Activated naive CD8-positive, alpha-beta T cell treated with anti-CD3 and anti-CD28 coated beads, Interleukin-2, amount 10 ng/mL, durations not matched to agents 7 days and 5 days (primary cell): Measurements from ENCODE around the gene CCDC34. TPM values are rescaled to one million over a fixed set of nuclear protein-coding genes. Genes with fewer than 3 reads are reported as not detected.

Experiments used
- ATAC-seq: fragments of 150-1000 bp; cut with Tn5 transposase; one replicate; pipeline ENCODE4 v1.10.0; 2021; ENCODE audit warnings: low read depth, moderate library complexity
- POLR2A ChIA-PET: fragments of 350-600 bp; sonication (Branson Sonifier 250); formaldehyde crosslinking; loops from one replicate; lab custom pipeline; 2021; ENCODE audit warnings: antibody characterized with exemption; lab: Charles Lee
- DNase-seq: peaks from one replicate; pipeline ENCODE4 v3.0.0; 2021
- H3K27ac Mint-ChIP-seq: one replicate; pipeline ENCODE4 v1.8.0; 2022; ENCODE audit warnings: mild to moderate bottlenecking, mixed read lengths
- H3K27me3 Mint-ChIP-seq: one replicate; pipeline ENCODE4 v1.8.0; 2022; ENCODE audit warnings: mild to moderate bottlenecking, moderate library complexity, mixed read lengths
- H3K36me3 Mint-ChIP-seq: one replicate; pipeline ENCODE4 v1.8.0; 2021; ENCODE audit warnings: mild to moderate bottlenecking, mixed read lengths
- H3K4me1 Mint-ChIP-seq: one replicate; pipeline ENCODE4 v1.8.0; 2021; ENCODE audit warnings: mixed read lengths
- H3K4me3 Mint-ChIP-seq: one replicate; pipeline ENCODE4 v1.8.0; 2022; ENCODE audit warnings: mild to moderate bottlenecking, moderate library complexity, mixed read lengths
- H3K9me3 Mint-ChIP-seq: one replicate; pipeline ENCODE4 v1.8.0; 2021; ENCODE audit warnings: mixed read lengths
- total RNA-seq, 2 experiments: library from RNA; stranded (reverse); gene quantifications; one replicate each; pipeline ENCODE4 v1.2.3, GENCODE V29; 2021

Gene CCDC34
- total RNA-seq = 10 to 100 TPM; 15.9 to 18.0 TPM

- POLR2A ChIA-PET = interaction anchor here (1.1 to 1.4 kb wide), 2 partner anchors 8 to 11 kb away, joined by 3 read pairs; no protein-coding TSS in a partner anchor
- H3K4me1 Mint-ChIP-seq = peaks cover 36% of the 10 kb centered on the region
- peak; percentile 94 for DNase-seq
- no peaks in the 10 kb centered on the region for H3K27me3 Mint-ChIP-seq
- H3K9me3 Mint-ChIP-seq = no peaks in the 10 kb centered on the region
- H3K36me3 Mint-ChIP-seq = no peaks in the 10 kb centered on the region
- peak within 1 kb of the TSS; percentile 91 for H3K4me3 Mint-ChIP-seq
- ATAC-seq = peak; percentile 100
- peak within 1 kb of the TSS; percentile 81 for H3K27ac Mint-ChIP-seq
Measured at GRCh38 chr11:27362749-27363575, at the start of gene CCDC34. Gene CCDC34, minus strand, starts transcription at chr11:27363215. Its CDS starts 21 bp downstream, at chr11:27363194.

GRCh38 chr11:27412192-27412691 is 49.2 kb upstream of the CCDC34 start:
- Mint-ChIP-seq H3K4me3 (no peak overlapping the region), H3K4me1 (no peaks in the 10 kb centered on the region), H3K36me3 (no peaks in the 10 kb centered on the region), H3K9me3 (no peaks in the 10 kb centered on the region), H3K27me3 (peaks cover 6% of the 10 kb centered on the region), H3K27ac (no peak overlapping the region)
- POLR2A ChIA-PET = no interaction called here
- no peak for ATAC-seq
- no peak for DNase-seq

GRCh38 chr11:27411328-27411727 is 48.3 kb upstream of the CCDC34 start:
- Mint-ChIP-seq H3K27ac (no peak overlapping the region), H3K36me3 (no peaks in the 10 kb centered on the region), H3K9me3 (no peaks in the 10 kb centered on the region), H3K27me3 (peaks cover 4% of the 10 kb centered on the region), H3K4me1 (no peaks in the 10 kb centered on the region), H3K4me3 (no peak overlapping the region)
- no peak for ATAC-seq
- DNase-seq = no peak
- POLR2A ChIA-PET = interaction anchor here (0.5 kb wide), 1 partner anchor 71 kb away, joined by 4 read pairs; no protein-coding TSS in a partner anchor

- H3K4me1 Mint-ChIP-seq = no peaks in the 10 kb centered on the region
- DNase-seq (no peak), ATAC-seq (no peak)
- no peak overlapping the region for H3K27ac Mint-ChIP-seq
- H3K27me3 Mint-ChIP-seq = peaks cover 4% of the 10 kb centered on the region
- POLR2A ChIA-PET = no interaction called here
- H3K9me3 Mint-ChIP-seq = no peaks in the 10 kb centered on the region
- no peaks in the 10 kb centered on the region for H3K36me3 Mint-ChIP-seq
- H3K4me3 Mint-ChIP-seq = no peak overlapping the region
Measured at GRCh38 chr11:27410272-27410671, 47.3 kb upstream of the CCDC34 start.

GRCh38 chr11:27409742-27410141 is 46.7 kb upstream of the CCDC34 start:
- Mint-ChIP-seq H3K27ac (no peak overlapping the region), H3K36me3 (no peaks in the 10 kb centered on the region), H3K27me3 (peaks cover 4% of the 10 kb centered on the region), H3K4me1 (no peaks in the 10 kb centered on the region), H3K4me3 (no peak overlapping the region), H3K9me3 (no peaks in the 10 kb centered on the region)
- no peak for ATAC-seq
- POLR2A ChIA-PET = no interaction called here
- no peak for DNase-seq

- Mint-ChIP-seq H3K9me3 (no peaks in the 10 kb centered on the region), H3K36me3 (no peaks in the 10 kb centered on the region), H3K4me1 (no peaks in the 10 kb centered on the region), H3K4me3 (no peak overlapping the region), H3K27me3 (peaks cover 2% of the 10 kb centered on the region), H3K27ac (no peak overlapping the region)
- ATAC-seq (no peak), DNase-seq (no peak)
- POLR2A ChIA-PET = no interaction called here
Measured at GRCh38 chr11:27409049-27409448, 46.0 kb upstream of the CCDC34 start.

GRCh38 chr11:27408246-27408800 is 45.3 kb upstream of the CCDC34 start:
- ATAC-seq (no peak), DNase-seq (no peak)
- Mint-ChIP-seq H3K9me3 (no peaks in the 10 kb centered on the region), H3K4me3 (no peak overlapping the region), H3K27me3 (peaks cover under 1% of the 10 kb centered on the region), H3K36me3 (no peaks in the 10 kb centered on the region), H3K27ac (no peak overlapping the region), H3K4me1 (no peaks in the 10 kb centered on the region)
- POLR2A ChIA-PET = no interaction called here

GRCh38 chr11:27406498-27407354 is 43.7 kb upstream of the CCDC34 start:
- no peaks in the 10 kb centered on the region for H3K9me3 Mint-ChIP-seq
- H3K36me3 Mint-ChIP-seq = no peaks in the 10 kb centered on the region
- H3K4me1 Mint-ChIP-seq = no peaks in the 10 kb centered on the region
- no peak for ATAC-seq
- POLR2A ChIA-PET = no interaction called here
- DNase-seq = no peak
- no peak overlapping the region for H3K27ac Mint-ChIP-seq
- no peak overlapping the region for H3K4me3 Mint-ChIP-seq
- no peaks in the 10 kb centered on the region for H3K27me3 Mint-ChIP-seq

GRCh38 chr11:27405134-27405533 is 42.1 kb upstream of the CCDC34 start:
- Mint-ChIP-seq H3K9me3 (no peaks in the 10 kb centered on the region), H3K4me3 (no peak overlapping the region), H3K27ac (no peak overlapping the region), H3K36me3 (no peaks in the 10 kb centered on the region), H3K4me1 (no peaks in the 10 kb centered on the region), H3K27me3 (no peaks in the 10 kb centered on the region)
- DNase-seq (no peak), ATAC-seq (no peak)
- POLR2A ChIA-PET = no interaction called here

GRCh38 chr11:27404427-27404826 is 41.4 kb upstream of the CCDC34 start:
- H3K27ac Mint-ChIP-seq = no peak overlapping the region
- DNase-seq (no peak), ATAC-seq (no peak)
- POLR2A ChIA-PET = no interaction called here
- H3K36me3 Mint-ChIP-seq = no peaks in the 10 kb centered on the region
- H3K9me3 Mint-ChIP-seq = no peaks in the 10 kb centered on the region
- H3K4me1 Mint-ChIP-seq = no peaks in the 10 kb centered on the region
- H3K27me3 Mint-ChIP-seq = no peaks in the 10 kb centered on the region
- no peak overlapping the region for H3K4me3 Mint-ChIP-seq

GRCh38 chr11:27403195-27403594 is 40.2 kb upstream of the CCDC34 start:
- H3K4me1 Mint-ChIP-seq = no peaks in the 10 kb centered on the region
- H3K27me3 Mint-ChIP-seq = no peaks in the 10 kb centered on the region
- no peak for DNase-seq
- ATAC-seq = no peak
- no peaks in the 10 kb centered on the region for H3K36me3 Mint-ChIP-seq
- H3K4me3 Mint-ChIP-seq = no peak overlapping the region
- H3K9me3 Mint-ChIP-seq = no peaks in the 10 kb centered on the region
- H3K27ac Mint-ChIP-seq = no peak overlapping the region
- POLR2A ChIA-PET = no interaction called here

GRCh38 chr11:27402450-27402849 is 39.4 kb upstream of the CCDC34 start:
- POLR2A ChIA-PET = no interaction called here
- Mint-ChIP-seq H3K27ac (no peak overlapping the region), H3K9me3 (no peaks in the 10 kb centered on the region), H3K4me3 (no peak overlapping the region), H3K36me3 (no peaks in the 10 kb centered on the region), H3K4me1 (no peaks in the 10 kb centered on the region), H3K27me3 (no peaks in the 10 kb centered on the region)
- ATAC-seq (no peak), DNase-seq (no peak)

GRCh38 chr11:27401833-27402316 is 38.9 kb upstream of the CCDC34 start:
- H3K4me3 Mint-ChIP-seq = no peak overlapping the region
- ATAC-seq = no peak
- DNase-seq = no peak
- H3K4me1 Mint-ChIP-seq = no peaks in the 10 kb centered on the region
- no peak overlapping the region for H3K27ac Mint-ChIP-seq
- H3K9me3 Mint-ChIP-seq = no peaks in the 10 kb centered on the region
- no peaks in the 10 kb centered on the region for H3K36me3 Mint-ChIP-seq
- POLR2A ChIA-PET = no interaction called here
- no peaks in the 10 kb centered on the region for H3K27me3 Mint-ChIP-seq
